Esophagus muscularis mucosa (tissue), 4 donors: Measurements from ENCODE around the gene SS18L1. TPM values are rescaled to one million over a fixed set of nuclear protein-coding genes. Genes with fewer than 3 reads are reported as not detected.
"Not testable (repeated sequence)": the region's sequence is repeated elsewhere in the genome, so short reads cannot be mapped to it uniquely, and the experiment has no call there.

Experiments used
- DNase-seq: peaks from one replicate; pipeline ENCODE4 v3.0.0-alpha.2; 2017; ENCODE audit errors: extremely low spot score
- H3K27ac ChIP-seq, 4 donors: fragments of 200-600 bp; sonication (generic); replicated peaks in 1 of 4; 1 replicate in 3 of 4; 2 replicates in 1 of 4; pipeline ENCODE4 v1.5.1; 2016 to 2019; ENCODE audit warnings: mild to moderate bottlenecking in 1 of 4
- H3K27me3 ChIP-seq, 4 donors: fragments of 200-600 bp; sonication (generic); one replicate each; pipeline versions ENCODE4 v1.5.1 to v1.6.0; 2016 to 2019
- H3K36me3 ChIP-seq, 4 donors: fragments of 200-600 bp; sonication (generic); one replicate each; pipeline ENCODE4 v1.5.1; 2016 to 2019
- H3K4me1 ChIP-seq, 4 donors: fragments of 200-600 bp; sonication (generic); one replicate each; pipeline ENCODE4 v1.5.1; 2016 to 2019
- H3K4me3 ChIP-seq, 4 donors: fragments of 200-600 bp; sonication (generic); 1 replicate in 2 of 4; 2 replicates in 2 of 4; pipeline ENCODE4 v1.5.1; 2016 to 2019; ENCODE audit warnings: mild to moderate bottlenecking in 4 of 4, moderate library complexity in 1 of 4
- H3K9me3 ChIP-seq, 4 donors: fragments of 200-600 bp; sonication (generic); 1 replicate in 3 of 4; 2 replicates in 1 of 4; pipeline ENCODE4 v1.5.1; 2016 to 2019
- CTCF ChIP-seq, 3 experiments: fragments of 200-600 bp in 2 of 3; fragments of 450-650 bp in 1 of 3; sonication (generic) in 2 of 3; IDR thresholded peaks; one replicate each; pipeline ENCODE4 v1.5.1; 2017 to 2019; ENCODE audit warnings: antibody characterized with exemption in 3 of 3, mild to moderate bottlenecking in 2 of 3, moderate library complexity in 1 of 3
- EP300 ChIP-seq: sonication (generic); formaldehyde crosslinking; IDR thresholded peaks from one replicate; pipeline ENCODE4 v1.6.1; 2017; ENCODE audit warnings: antibody characterized with exemption
- POLR2A ChIP-seq: fragments of 450-650 bp; IDR thresholded peaks from one replicate; pipeline ENCODE4 v1.6.1; 2017; ENCODE audit warnings: antibody characterized with exemption, moderate library complexity, mild to moderate bottlenecking, low read depth
- POLR2AphosphoS5 ChIP-seq, 2 donors: sonication (generic); formaldehyde crosslinking; IDR thresholded peaks; one replicate each; pipeline ENCODE4 v1.6.1; 2017; ENCODE audit warnings: antibody characterized with exemption in 2 of 2
- WGBS: methylation state at CpG from one replicate; pipeline ENCODE4 v1.1.5; 2018; 5-methylcytosine and 5-hydroxymethylcytosine counted together
- intact Hi-C: fragments of 100-400 bp; cut with DNase I; formaldehyde crosslinking; loops from one replicate; pipeline ENCODE4 v1.15.1; 2023
- total RNA-seq, 4 donors: library from RNA; depleted of rRNA; stranded (reverse); fragments of >200 nt; gene quantifications; one replicate each; pipeline versions ENCODE4 v1.1.0 to v1.2.1, GENCODE V29; 2016

SS18L1 gene
- total RNA-seq, 4 donors from 2014 or later: 9.1 to 13.3 (median 10.8) TPM

- H3K4me3 ChIP-seq: no peak overlapping the region
- TF ChIP-seq POLR2A (no peak), EP300 (no peak), CTCF (IDR thresholded peaks at IDR 0.05) (no peak), POLR2AphosphoS5 (IDR thresholded peaks at IDR 0.05) (no peak)
- no peaks in the 10 kb centered on the region for H3K27me3 ChIP-seq
- no peak for DNase-seq
- H3K27ac ChIP-seq: no peak overlapping the region
- WGBS: 97% methylated on average over 21 of the region's 22 CpGs
- H3K9me3 ChIP-seq: no peaks in the 10 kb centered on the region
- H3K36me3 ChIP-seq: no peaks in the 10 kb centered on the region
- intact Hi-C loops: no loop called here
- peaks cover 44 to 71% (median 58%) of the 10 kb centered on the region in 4 donors for H3K4me1 ChIP-seq
Measured at GRCh38 chr20:62146019-62146755, 2.6 kb downstream of the SS18L1 start.

- intact Hi-C loops: no loop called here
- WGBS: 90% methylated on average over 1 of the region's 6 CpGs
- Histone ChIP-seq H3K36me3 (peaks cover 0 to 2% (median under 1%) of the 10 kb centered on the region in 4 donors), H3K4me3 (no peak overlapping the region), H3K9me3 (no peaks in the 10 kb centered on the region), H3K27me3 (no peaks in the 10 kb centered on the region), H3K4me1 (peaks cover 34 to 66% (median 49%) of the 10 kb centered on the region in 4 donors), H3K27ac (no peak overlapping the region)
- TF ChIP-seq CTCF (IDR thresholded peaks at IDR 0.05) (no peak), POLR2AphosphoS5 (IDR thresholded peaks at IDR 0.05) (no peak), EP300 (no peak), POLR2A (no peak)
- DNase-seq: no peak
Measured at GRCh38 chr20:62147125-62147524, 3.6 kb downstream of the SS18L1 start.

GRCh38 chr20:62147528-62147927 is 4.0 kb downstream of the SS18L1 start:
- H3K4me1 ChIP-seq: peaks cover 33 to 65% (median 47%) of the 10 kb centered on the region in 4 donors
- 96% methylated on average over 9 of the region's 9 CpGs for WGBS

GRCh38 chr20:62148383-62148782 is 4.8 kb downstream of the SS18L1 start:
- peaks cover 33 to 65% (median 47%) of the 10 kb centered on the region in 4 donors for H3K4me1 ChIP-seq
- H3K36me3 ChIP-seq: peaks cover 0 to 14% (median 6%) of the 10 kb centered on the region in 4 donors
- H3K9me3 ChIP-seq, intact Hi-C loops, DNase-seq, H3K27ac ChIP-seq, H3K27me3 ChIP-seq, H3K4me3 ChIP-seq: not testable (repeated sequence)
- WGBS: 100% methylated on average over 2 of the region's 10 CpGs

More at GRCh38 chr20:62147528-62147927, 4.0 kb downstream of the SS18L1 start:
- H3K36me3 ChIP-seq: peaks cover 0 to 6% (median 3%) of the 10 kb centered on the region in 4 donors
- no peaks in the 10 kb centered on the region for H3K9me3 ChIP-seq
- intact Hi-C loops: no loop called here
- DNase-seq: no peak
- TF ChIP-seq EP300 (no peak), POLR2AphosphoS5 (IDR thresholded peaks at IDR 0.05) (no peak), CTCF (IDR thresholded peaks at IDR 0.05) (no peak), POLR2A (no peak)
- H3K4me3 ChIP-seq: no peak overlapping the region
- no peak overlapping the region for H3K27ac ChIP-seq
- no peaks in the 10 kb centered on the region for H3K27me3 ChIP-seq

GRCh38 chr20:62148908-62149314 is 5.3 kb downstream of the SS18L1 start:
- DNase-seq: no peak
- H3K27me3 ChIP-seq: no peaks in the 10 kb centered on the region
- 85% methylated on average over 11 of the region's 20 CpGs for WGBS
- intact Hi-C loops: no loop called here
- TF ChIP-seq CTCF (IDR thresholded peaks at IDR 0.05) (no peak), POLR2AphosphoS5 (IDR thresholded peaks at IDR 0.05) (no peak), POLR2A (no peak), EP300 (no peak)
- H3K4me3 ChIP-seq: no peak overlapping the region
- H3K36me3 ChIP-seq: peaks cover 0 to 17% (median 6%) of the 10 kb centered on the region in 4 donors
- H3K9me3 ChIP-seq: no peaks in the 10 kb centered on the region
- H3K27ac ChIP-seq: no peak overlapping the region
- peaks cover 33 to 65% (median 47%) of the 10 kb centered on the region in 4 donors for H3K4me1 ChIP-seq
